ENCODE data around the gene TRPM4. TPM values are rescaled to one million over a fixed set of nuclear protein-coding genes. Genes with fewer than 3 reads are reported as not detected.

TRPM4 gene
- total and polyA plus RNA-seq, 10 of the 15 experiments (the other 5 are each of a cell fraction or from before 2014, with no cell fraction given) = 0.10 to 0.64 (median 0.15) TPM; not detected in 7

DNA sequence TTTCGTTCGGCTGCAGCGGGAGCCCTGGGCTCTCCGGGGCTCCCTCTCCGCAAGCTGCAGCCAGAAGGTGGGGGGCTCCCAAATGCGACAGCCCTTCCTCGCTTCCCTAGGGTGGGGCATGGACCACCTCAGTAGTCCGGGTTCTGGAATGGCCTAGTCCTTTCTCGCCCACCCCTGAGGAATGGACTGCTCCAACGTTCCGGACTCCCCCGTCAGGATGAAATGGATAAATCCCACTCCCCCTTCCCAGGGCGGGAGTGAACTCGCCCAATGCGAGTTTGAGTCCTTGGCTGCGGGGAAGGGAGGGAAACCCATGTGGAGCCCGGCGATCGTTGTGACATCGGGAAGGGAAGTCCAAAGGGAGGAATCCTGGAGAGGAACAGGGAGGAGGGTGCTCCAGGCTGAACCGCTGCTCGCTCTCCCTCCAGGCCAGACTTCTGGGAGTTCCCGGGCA is 7.9 kb upstream of the TRPM4 start (continued):
- TF ChIP-seq, protein P1, sequence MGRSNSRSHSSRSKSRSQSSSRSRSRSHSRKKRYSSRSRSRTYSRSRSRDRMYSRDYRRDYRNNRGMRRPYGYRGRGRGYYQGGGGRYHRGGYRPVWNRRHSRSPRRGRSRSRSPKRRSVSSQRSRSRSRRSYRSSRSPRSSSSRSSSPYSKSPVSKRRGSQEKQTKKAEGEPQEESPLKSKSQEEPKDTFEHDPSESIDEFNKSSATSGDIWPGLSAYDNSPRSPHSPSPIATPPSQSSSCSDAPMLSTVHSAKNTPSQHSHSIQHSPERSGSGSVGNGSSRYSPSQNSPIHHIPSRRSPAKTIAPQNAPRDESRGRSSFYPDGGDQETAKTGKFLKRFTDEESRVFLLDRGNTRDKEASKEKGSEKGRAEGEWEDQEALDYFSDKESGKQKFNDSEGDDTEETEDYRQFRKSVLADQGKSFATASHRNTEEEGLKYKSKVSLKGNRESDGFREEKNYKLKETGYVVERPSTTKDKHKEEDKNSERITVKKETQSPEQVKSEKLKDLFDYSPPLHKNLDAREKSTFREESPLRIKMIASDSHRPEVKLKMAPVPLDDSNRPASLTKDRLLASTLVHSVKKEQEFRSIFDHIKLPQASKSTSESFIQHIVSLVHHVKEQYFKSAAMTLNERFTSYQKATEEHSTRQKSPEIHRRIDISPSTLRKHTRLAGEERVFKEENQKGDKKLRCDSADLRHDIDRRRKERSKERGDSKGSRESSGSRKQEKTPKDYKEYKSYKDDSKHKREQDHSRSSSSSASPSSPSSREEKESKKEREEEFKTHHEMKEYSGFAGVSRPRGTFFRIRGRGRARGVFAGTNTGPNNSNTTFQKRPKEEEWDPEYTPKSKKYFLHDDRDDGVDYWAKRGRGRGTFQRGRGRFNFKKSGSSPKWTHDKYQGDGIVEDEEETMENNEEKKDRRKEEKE (IDR thresholded peaks at IDR 0.05) = 0 out of 2 replicates have a peak, but pooled peaks have one; percentile 64
- TF ChIP-seq MYB (IDR thresholded peaks at IDR 0.05; ENCODE audit: borderline replicate concordance, low read depth, low read length) (no peak), GABPA (IDR thresholded peaks at IDR 0.05; ENCODE audit: low read depth) (no peak), PAX5 (IDR thresholded peaks at IDR 0.05; ENCODE audit: borderline replicate concordance, low read depth, low read length) (no peak)

DNA sequence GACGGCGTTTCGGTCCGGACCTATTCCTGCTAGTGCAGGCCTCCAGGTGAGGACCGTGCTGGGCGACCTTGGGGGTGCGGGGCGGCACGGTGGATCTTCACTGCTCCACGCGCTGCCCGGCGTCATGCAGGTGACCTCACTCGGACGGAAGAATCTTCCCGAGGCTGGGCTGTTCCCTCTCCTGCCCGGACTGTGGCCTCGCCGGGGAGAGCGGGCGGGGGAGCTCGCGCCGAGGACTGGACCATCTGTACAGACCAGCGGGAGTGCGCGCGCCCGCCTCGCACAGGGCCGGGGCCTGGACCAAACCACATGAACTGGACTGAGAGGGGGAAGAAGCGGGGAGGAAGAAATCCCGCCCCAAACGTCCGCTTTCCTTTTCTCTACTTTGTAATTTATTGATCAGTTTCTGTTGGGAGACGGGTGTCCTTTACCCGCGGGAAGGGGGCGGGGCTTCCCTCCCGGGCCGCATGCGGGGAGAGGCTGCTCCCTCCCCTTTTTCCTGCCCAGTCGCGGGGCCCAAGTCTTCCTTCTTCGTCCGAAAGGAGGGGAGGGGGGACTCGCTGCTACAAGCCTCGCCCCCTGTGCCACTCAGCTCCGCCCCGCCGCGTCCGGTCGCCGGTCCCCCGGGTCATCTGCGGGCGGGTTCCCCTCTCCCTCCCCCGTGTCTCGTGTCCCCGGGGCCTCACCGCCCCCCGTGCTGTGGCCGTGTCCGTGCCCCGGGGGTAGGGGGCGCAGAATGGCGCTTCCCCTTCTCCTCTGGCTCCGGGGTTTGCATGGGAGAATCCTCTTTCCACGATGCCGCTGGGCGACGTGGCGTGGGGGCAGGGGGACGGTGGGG is 7.3 kb upstream of the TRPM4 start:
- Histone ChIP-seq H3K79me2 (ENCODE audit: control insufficient read depth, insufficient read depth, low read length) (no peaks in the 10 kb centered on the region), H3K9ac (ENCODE audit: control insufficient read depth, insufficient read depth, low read length) (no peak overlapping the region), H3K27ac (ENCODE audit: control insufficient read depth, insufficient read depth) (no peak overlapping the region), H3K4me3 (peak overlapping the region; percentile 63; the same call in 1 of the 2 replicates), H2AFZ (ENCODE audit: control insufficient read depth, low read depth, low read length) (peak overlapping the region; percentile 13), H3K36me3 (ENCODE audit: control insufficient read depth in 2 of 2, insufficient read depth in 2 of 2, low read length in 1 of 2) (no peaks in the 10 kb centered on the region), H3K27me3 (replicated peaks in 1 of 2; ENCODE audit: control insufficient read depth in 2 of 2, insufficient read depth in 2 of 2, low read length in 1 of 2) (peaks cover 6 to 22% of the 10 kb centered on the region in 2 experiments), H3K4me1 (ENCODE audit: control insufficient read depth, insufficient read depth, low read length) (peaks cover 10% of the 10 kb centered on the region), H3K4me2 (ENCODE audit: control insufficient read depth, insufficient read depth) (peak overlapping the region; percentile 82), H4K20me1 (ENCODE audit: control insufficient read depth, insufficient read depth) (no peaks in the 10 kb centered on the region), H3K9me3 (replicated peaks; ENCODE audit: control insufficient read depth, insufficient read depth, low read length) (peaks cover 4% of the 10 kb centered on the region; the same call in 2 of the 3 replicates)
- RAD21 ChIA-PET (ENCODE audit: unreplicated experiment) = interaction anchor here (1.1 to 1.6 kb wide), 2 partner anchors 23 to 157 kb away, joined by 3 to 5 read pairs; partner anchors contain the start of gene RUVBL2
- BruUV-seq (replicated peaks) = no TSS peak
- SMC1A ChIA-PET (ENCODE audit: uncharacterized antibody, unreplicated experiment) = interaction anchor here (1.2 kb wide), 1 partner anchor 48 kb away, joined by 4 read pairs; no protein-coding TSS in a partner anchor
- in situ Hi-C loops (cut with MboI) (no loop called here), intact Hi-C loops (cut with micrococcal nuclease; ENCODE audit: unreplicated experiment) (no loop called here)
- POLR2A ChIA-PET = interaction anchor here (0.6 to 1.0 kb wide), 2 partner anchors 34 to 157 kb away, joined by 3 to 8 read pairs; partner anchors contain the start of gene RUVBL2
- no peak for FAIRE-seq
- ATAC-seq = peak; percentile 77
- CTCF ChIA-PET = interaction anchor here (1.0 to 2.5 kb wide), 4 partner anchors 48 to 157 kb away, joined by 3 to 9 read pairs (median 6); partner anchors contain the start of genes GYS1 and RUVBL2
- 2% methylated on average over 58 of the region's 75 CpGs for WGBS (ENCODE audit: insufficient coverage, insufficient replicate concordance, low lambda C conversion rate, missing lambda C conversion rate)
- no peak for DNase-seq (ENCODE audit: low read depth, low spot score)
- TF ChIP-seq, protein P2, sequence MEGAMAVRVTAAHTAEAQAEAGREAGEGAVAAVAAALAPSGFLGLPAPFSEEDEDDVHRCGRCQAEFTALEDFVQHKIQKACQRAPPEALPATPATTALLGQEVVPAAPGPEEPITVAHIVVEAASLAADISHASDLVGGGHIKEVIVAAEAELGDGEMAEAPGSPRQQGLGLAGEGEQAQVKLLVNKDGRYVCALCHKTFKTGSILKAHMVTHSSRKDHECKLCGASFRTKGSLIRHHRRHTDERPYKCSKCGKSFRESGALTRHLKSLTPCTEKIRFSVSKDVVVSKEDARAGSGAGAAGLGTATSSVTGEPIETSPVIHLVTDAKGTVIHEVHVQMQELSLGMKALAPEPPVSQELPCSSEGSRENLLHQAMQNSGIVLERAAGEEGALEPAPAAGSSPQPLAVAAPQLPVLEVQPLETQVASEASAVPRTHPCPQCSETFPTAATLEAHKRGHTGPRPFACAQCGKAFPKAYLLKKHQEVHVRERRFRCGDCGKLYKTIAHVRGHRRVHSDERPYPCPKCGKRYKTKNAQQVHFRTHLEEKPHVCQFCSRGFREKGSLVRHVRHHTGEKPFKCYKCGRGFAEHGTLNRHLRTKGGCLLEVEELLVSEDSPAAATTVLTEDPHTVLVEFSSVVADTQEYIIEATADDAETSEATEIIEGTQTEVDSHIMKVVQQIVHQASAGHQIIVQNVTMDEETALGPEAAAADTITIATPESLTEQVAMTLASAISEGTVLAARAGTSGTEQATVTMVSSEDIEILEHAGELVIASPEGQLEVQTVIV (IDR thresholded peaks at IDR 0.05; ENCODE audit: borderline replicate concordance, partially characterized antibody) = peak; percentile 56
- TF ChIP-seq, protein P3, sequence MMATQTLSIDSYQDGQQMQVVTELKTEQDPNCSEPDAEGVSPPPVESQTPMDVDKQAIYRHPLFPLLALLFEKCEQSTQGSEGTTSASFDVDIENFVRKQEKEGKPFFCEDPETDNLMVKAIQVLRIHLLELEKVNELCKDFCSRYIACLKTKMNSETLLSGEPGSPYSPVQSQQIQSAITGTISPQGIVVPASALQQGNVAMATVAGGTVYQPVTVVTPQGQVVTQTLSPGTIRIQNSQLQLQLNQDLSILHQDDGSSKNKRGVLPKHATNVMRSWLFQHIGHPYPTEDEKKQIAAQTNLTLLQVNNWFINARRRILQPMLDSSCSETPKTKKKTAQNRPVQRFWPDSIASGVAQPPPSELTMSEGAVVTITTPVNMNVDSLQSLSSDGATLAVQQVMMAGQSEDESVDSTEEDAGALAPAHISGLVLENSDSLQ (IDR thresholded peaks at IDR 0.05) = peak; percentile 62; the same call in 1 of the 2 replicates
- TF ChIP-seq, protein P4, sequence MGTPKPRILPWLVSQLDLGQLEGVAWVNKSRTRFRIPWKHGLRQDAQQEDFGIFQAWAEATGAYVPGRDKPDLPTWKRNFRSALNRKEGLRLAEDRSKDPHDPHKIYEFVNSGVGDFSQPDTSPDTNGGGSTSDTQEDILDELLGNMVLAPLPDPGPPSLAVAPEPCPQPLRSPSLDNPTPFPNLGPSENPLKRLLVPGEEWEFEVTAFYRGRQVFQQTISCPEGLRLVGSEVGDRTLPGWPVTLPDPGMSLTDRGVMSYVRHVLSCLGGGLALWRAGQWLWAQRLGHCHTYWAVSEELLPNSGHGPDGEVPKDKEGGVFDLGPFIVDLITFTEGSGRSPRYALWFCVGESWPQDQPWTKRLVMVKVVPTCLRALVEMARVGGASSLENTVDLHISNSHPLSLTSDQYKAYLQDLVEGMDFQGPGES (IDR thresholded peaks at IDR 0.05) = 0 out of 2 replicates have a peak, but pooled peaks have one; percentile 3
- TF ChIP-seq, protein P5, sequence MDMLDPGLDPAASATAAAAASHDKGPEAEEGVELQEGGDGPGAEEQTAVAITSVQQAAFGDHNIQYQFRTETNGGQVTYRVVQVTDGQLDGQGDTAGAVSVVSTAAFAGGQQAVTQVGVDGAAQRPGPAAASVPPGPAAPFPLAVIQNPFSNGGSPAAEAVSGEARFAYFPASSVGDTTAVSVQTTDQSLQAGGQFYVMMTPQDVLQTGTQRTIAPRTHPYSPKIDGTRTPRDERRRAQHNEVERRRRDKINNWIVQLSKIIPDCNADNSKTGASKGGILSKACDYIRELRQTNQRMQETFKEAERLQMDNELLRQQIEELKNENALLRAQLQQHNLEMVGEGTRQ (IDR thresholded peaks at IDR 0.05; ENCODE audit: borderline replicate concordance, low read depth, low read length) = no peak
- TF ChIP-seq MEF2B (IDR thresholded peaks at IDR 0.05; ENCODE audit: partially characterized antibody, poor library complexity, severe bottlenecking) (peak; percentile 41), JUNB (IDR thresholded peaks at IDR 0.05) (no peak), PAX5 (IDR thresholded peaks at IDR 0.05; ENCODE audit: borderline replicate concordance, low read depth, low read length) (no peak)
